H9 (cell line): ENCODE data around the gene TJAP1. TPM values are rescaled to one million over a fixed set of nuclear protein-coding genes. Genes with fewer than 3 reads are reported as not detected.
"Not testable (repeated sequence)": the region's sequence is repeated elsewhere in the genome, so short reads cannot be mapped to it uniquely, and the experiment has no call there.

ENCODE experiments used
- DNase-seq: peaks from one replicate; pipeline ENCODE4 v3.0.0-alpha.2; 2017
- H2AFZ ChIP-seq: one replicate; pipeline ENCODE4 v1.6.1; 2013; ENCODE audit warnings: mild to moderate bottlenecking, low read length, control low read depth, moderate library complexity
- H2AK5ac ChIP-seq: 2 replicates; pipeline ENCODE4 v1.6.1; 2013; ENCODE audit warnings: low read length, control low read depth, mixed read lengths; ENCODE audit not compliant: insufficient read length
- H2BK120ac ChIP-seq: one replicate; pipeline ENCODE4 v1.6.1; 2013; ENCODE audit warnings: low read depth, mild to moderate bottlenecking, low read length, control low read depth, inconsistent platforms; ENCODE audit not compliant: poor library complexity, severe bottlenecking
- H2BK12ac ChIP-seq: 2 replicates; pipeline ENCODE4 v1.6.1; 2013; ENCODE audit warnings: low read length, control low read depth, mixed read lengths, low read depth; ENCODE audit not compliant: insufficient read length
- H2BK15ac ChIP-seq: 2 replicates; pipeline ENCODE4 v1.6.1; 2013; ENCODE audit warnings: low read depth, low read length, control low read depth
- H2BK20ac ChIP-seq: one replicate; pipeline ENCODE4 v1.6.1; 2013; ENCODE audit warnings: low read depth, mild to moderate bottlenecking, low read length, control low read depth, inconsistent platforms; ENCODE audit not compliant: poor library complexity, severe bottlenecking
- H2BK5ac ChIP-seq: 2 replicates; pipeline ENCODE4 v1.6.1; 2013; ENCODE audit warnings: low read length, control low read depth, mixed read lengths; ENCODE audit not compliant: insufficient read length
- H3K14ac ChIP-seq: 2 replicates; pipeline ENCODE4 v1.6.1; 2013; ENCODE audit warnings: low read length, control low read depth; ENCODE audit not compliant: insufficient read depth
- H3K18ac ChIP-seq: 2 replicates; pipeline ENCODE4 v1.6.1; 2013; ENCODE audit warnings: low read depth, mild to moderate bottlenecking, mixed read lengths, low read length, control low read depth; ENCODE audit not compliant: insufficient read length
- H3K23ac ChIP-seq: 2 replicates; pipeline ENCODE4 v1.6.1; 2013; ENCODE audit warnings: low read length, control low read depth, mixed read lengths, low read depth; ENCODE audit not compliant: insufficient read length
- H3K23me2 ChIP-seq: 2 replicates; pipeline ENCODE4 v1.6.1; 2013; ENCODE audit warnings: low read depth, mild to moderate bottlenecking, mixed read lengths, low read length, control low read depth; ENCODE audit not compliant: insufficient read length, poor library complexity, severe bottlenecking
- H3K27ac ChIP-seq: 2 replicates; pipeline ENCODE4 v1.5.1; 2013; ENCODE audit warnings: low read length, control low read depth, mixed read lengths, low read depth; ENCODE audit not compliant: insufficient read length
- H3K27me3 ChIP-seq: 2 replicates; pipeline ENCODE4 v1.6.1; 2013; ENCODE audit warnings: low read length, control low read depth, inconsistent platforms; ENCODE audit not compliant: insufficient read depth
- H3K4ac ChIP-seq: 2 replicates; pipeline ENCODE4 v1.6.1; 2013; ENCODE audit warnings: low read depth, mild to moderate bottlenecking, control low read depth, inconsistent platforms, low read length, moderate library complexity
- H3K4me1 ChIP-seq: 2 replicates; pipeline ENCODE4 v1.6.1; 2013; ENCODE audit warnings: low read length, control low read depth, inconsistent platforms; ENCODE audit not compliant: insufficient read depth
- H3K4me2 ChIP-seq: 2 replicates; pipeline ENCODE4 v1.6.1; 2013; ENCODE audit warnings: low read length, control low read depth, mixed read lengths; ENCODE audit not compliant: insufficient read length, insufficient read depth
- H3K56ac ChIP-seq: 2 replicates; pipeline ENCODE4 v1.6.1; 2013; ENCODE audit warnings: low read depth, mild to moderate bottlenecking, mixed read lengths, low read length, control low read depth; ENCODE audit not compliant: insufficient read length
- H3K79me1 ChIP-seq: 2 replicates; pipeline ENCODE4 v1.6.1; 2013; ENCODE audit warnings: low read depth, mild to moderate bottlenecking, moderate library complexity, low read length, control low read depth, inconsistent platforms; ENCODE audit not compliant: insufficient read depth, poor library complexity, severe bottlenecking
- H3K79me2 ChIP-seq: 2 replicates; pipeline ENCODE4 v1.6.1; 2013; ENCODE audit warnings: low read length, control low read depth, inconsistent platforms; ENCODE audit not compliant: insufficient read depth
- H3K9ac ChIP-seq: 2 replicates; pipeline ENCODE4 v1.6.1; 2013; ENCODE audit warnings: low read length, control low read depth, mixed read lengths; ENCODE audit not compliant: insufficient read length; ENCODE audit errors: extremely low read depth
- H3K9me3 ChIP-seq: one replicate; pipeline ENCODE4 v1.6.1; 2013; ENCODE audit warnings: low read depth, low read length, inconsistent platforms; ENCODE audit not compliant: control insufficient read depth
- H3T11ph ChIP-seq: one replicate; pipeline ENCODE4 v1.6.1; 2013; ENCODE audit warnings: mild to moderate bottlenecking, low read length, control low read depth, inconsistent platforms
- H4K20me1 ChIP-seq: one replicate; pipeline ENCODE4 v1.6.1; 2013; ENCODE audit not compliant: control insufficient read depth, insufficient read length, insufficient read depth
- H4K5ac ChIP-seq: 2 replicates; pipeline ENCODE4 v1.6.1; 2013; ENCODE audit warnings: low read depth, mild to moderate bottlenecking, mixed read lengths, low read length, control low read depth; ENCODE audit not compliant: insufficient read length
- H4K8ac ChIP-seq: replicated peaks from 2 replicates; pipeline ENCODE4 v1.6.1; 2013; ENCODE audit warnings: low read length, control low read depth, mixed read lengths, low read depth; ENCODE audit not compliant: insufficient read length
- H4K91ac ChIP-seq: 2 replicates; pipeline ENCODE4 v1.6.1; 2013; ENCODE audit warnings: low read depth, mild to moderate bottlenecking, moderate library complexity, mixed read lengths, low read length, control low read depth; ENCODE audit not compliant: insufficient read length
- H3K27ac Mint-ChIP-seq, 3 experiments: 2 replicates in 2 of 3; 3 replicates in 1 of 3; pipeline ENCODE4 v1.8.0; 2020 to 2021; ENCODE audit warnings: mixed read lengths in 3 of 3, mild to moderate bottlenecking in 1 of 3, moderate library complexity in 1 of 3
- H3K27me3 Mint-ChIP-seq: 2 replicates; pipeline ENCODE4 v1.8.0; 2021; ENCODE audit warnings: low read depth, mild to moderate bottlenecking, moderate library complexity, mixed read lengths
- H3K36me3 Mint-ChIP-seq, 3 experiments: 2 replicates in 2 of 3; 3 replicates in 1 of 3; pipeline ENCODE4 v1.8.0; 2020 to 2021; ENCODE audit warnings: low read depth in 3 of 3, mixed read lengths in 3 of 3; ENCODE audit not compliant: insufficient read depth in 1 of 3
- H3K4me1 Mint-ChIP-seq, 2 experiments: 2 replicates each; pipeline ENCODE4 v1.8.0; 2020; ENCODE audit warnings: mixed read lengths in 2 of 2
- H3K4me3 Mint-ChIP-seq, 2 experiments: 2 replicates in 1 of 2; 3 replicates in 1 of 2; pipeline ENCODE4 v1.8.0; 2020 to 2021; ENCODE audit warnings: mild to moderate bottlenecking in 2 of 2, mixed read lengths in 2 of 2, moderate library complexity in 1 of 2
- H3K9me3 Mint-ChIP-seq, 2 experiments: 2 replicates in 1 of 2; 3 replicates in 1 of 2; pipeline ENCODE4 v1.8.0; 2020; ENCODE audit warnings: mild to moderate bottlenecking in 2 of 2, mixed read lengths in 2 of 2, moderate library complexity in 1 of 2
- WGBS: extraction: QIAGEN DNeasy Blood & Tissue Kit; methylation state at CpG from one replicate; pipeline ENCODE4 v1.1.7; 2013; ENCODE audit warnings: missing lambda C conversion rate, low lambda C conversion rate, mixed read lengths; ENCODE audit not compliant: insufficient read length; ENCODE audit errors: extremely low coverage; 5-methylcytosine and 5-hydroxymethylcytosine counted together
- total RNA-seq: library from RNA; stranded (reverse); gene quantifications from 2 replicates; pipeline ENCODE4 v1.2.1, GENCODE V29; 2021
- TF ChIP-seq, protein P1 (sequence below): fragments of 200-600 bp; sonication (generic); conservative IDR thresholded peaks from 3 replicates; pipeline ENCODE4 v1.8.0; 2021; ENCODE audit warnings: antibody characterized with exemption, mild to moderate bottlenecking

Gene TJAP1
- total RNA-seq, 1 experiment from 2014 or later: 45.1 TPM

DNA sequence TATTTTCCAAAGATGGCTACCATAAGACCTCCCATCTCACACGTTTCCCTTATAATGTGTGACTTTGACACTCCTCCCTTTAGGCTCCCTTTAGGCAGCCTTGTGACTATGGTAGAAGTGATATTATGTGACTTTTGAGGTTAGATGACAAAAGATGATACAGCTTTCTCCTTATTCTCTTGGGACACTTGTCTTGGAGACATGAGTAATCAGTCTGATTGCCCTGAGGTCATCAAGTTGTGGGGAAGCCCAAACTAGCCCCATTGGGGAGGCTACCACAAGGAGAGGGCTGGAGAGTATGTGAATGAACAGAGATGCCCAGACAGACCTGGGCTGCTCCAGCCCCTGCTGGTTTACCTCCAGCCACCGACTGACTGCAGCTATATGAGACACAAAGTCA lies 11.4 kb upstream of the TJAP1 start:
- H4K91ac ChIP-seq: no peak overlapping the region
- no peak overlapping the region for H2BK120ac ChIP-seq
- no peak overlapping the region for H4K8ac ChIP-seq
- TF ChIP-seq, protein P1, sequence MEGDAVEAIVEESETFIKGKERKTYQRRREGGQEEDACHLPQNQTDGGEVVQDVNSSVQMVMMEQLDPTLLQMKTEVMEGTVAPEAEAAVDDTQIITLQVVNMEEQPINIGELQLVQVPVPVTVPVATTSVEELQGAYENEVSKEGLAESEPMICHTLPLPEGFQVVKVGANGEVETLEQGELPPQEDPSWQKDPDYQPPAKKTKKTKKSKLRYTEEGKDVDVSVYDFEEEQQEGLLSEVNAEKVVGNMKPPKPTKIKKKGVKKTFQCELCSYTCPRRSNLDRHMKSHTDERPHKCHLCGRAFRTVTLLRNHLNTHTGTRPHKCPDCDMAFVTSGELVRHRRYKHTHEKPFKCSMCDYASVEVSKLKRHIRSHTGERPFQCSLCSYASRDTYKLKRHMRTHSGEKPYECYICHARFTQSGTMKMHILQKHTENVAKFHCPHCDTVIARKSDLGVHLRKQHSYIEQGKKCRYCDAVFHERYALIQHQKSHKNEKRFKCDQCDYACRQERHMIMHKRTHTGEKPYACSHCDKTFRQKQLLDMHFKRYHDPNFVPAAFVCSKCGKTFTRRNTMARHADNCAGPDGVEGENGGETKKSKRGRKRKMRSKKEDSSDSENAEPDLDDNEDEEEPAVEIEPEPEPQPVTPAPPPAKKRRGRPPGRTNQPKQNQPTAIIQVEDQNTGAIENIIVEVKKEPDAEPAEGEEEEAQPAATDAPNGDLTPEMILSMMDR: no peak
- H3K27ac ChIP-seq: no peak overlapping the region
- no peak overlapping the region for H2AK5ac ChIP-seq
- peaks cover 12 to 17% of the 10 kb centered on the region in 2 experiments for H3K4me1 Mint-ChIP-seq
- no peak overlapping the region for H3K4me3 Mint-ChIP-seq
- H3K4ac ChIP-seq: no peak overlapping the region
- no peak overlapping the region for H3K18ac ChIP-seq
- no peak overlapping the region for H2AFZ ChIP-seq
- H3K23me2 ChIP-seq: no peaks in the 10 kb centered on the region
- H2BK20ac ChIP-seq: no peak overlapping the region
- no peak overlapping the region for H3K9ac ChIP-seq
- WGBS: no CpG with 5 or more reads among the region's 2 CpGs
- no peaks in the 10 kb centered on the region for H3K9me3 Mint-ChIP-seq
- H3K79me1 ChIP-seq: no peaks in the 10 kb centered on the region
- H2BK12ac ChIP-seq: no peak overlapping the region
- H2BK5ac ChIP-seq: no peak overlapping the region
- no peak overlapping the region for H3K4me2 ChIP-seq
- no peaks in the 10 kb centered on the region for H3K36me3 Mint-ChIP-seq
- H2BK15ac ChIP-seq: no peak overlapping the region
- H3K27me3 Mint-ChIP-seq: peaks cover 15% of the 10 kb centered on the region
- H3K4me1 ChIP-seq: peaks cover 3% of the 10 kb centered on the region; the same call in 1 of the 2 replicates
- H3K27me3 ChIP-seq: no peaks in the 10 kb centered on the region
- no peaks in the 10 kb centered on the region for H3K9me3 ChIP-seq
- H3K79me2 ChIP-seq: no peaks in the 10 kb centered on the region
- H3K23ac ChIP-seq: no peak overlapping the region
- H3T11ph ChIP-seq: no peak overlapping the region
- no peak overlapping the region for H4K5ac ChIP-seq
- H3K14ac ChIP-seq: no peak overlapping the region
- no peak for DNase-seq
- H3K27ac Mint-ChIP-seq: no peak overlapping the region
- no peaks in the 10 kb centered on the region for H4K20me1 ChIP-seq
- H3K56ac ChIP-seq: no peak overlapping the region

DNA sequence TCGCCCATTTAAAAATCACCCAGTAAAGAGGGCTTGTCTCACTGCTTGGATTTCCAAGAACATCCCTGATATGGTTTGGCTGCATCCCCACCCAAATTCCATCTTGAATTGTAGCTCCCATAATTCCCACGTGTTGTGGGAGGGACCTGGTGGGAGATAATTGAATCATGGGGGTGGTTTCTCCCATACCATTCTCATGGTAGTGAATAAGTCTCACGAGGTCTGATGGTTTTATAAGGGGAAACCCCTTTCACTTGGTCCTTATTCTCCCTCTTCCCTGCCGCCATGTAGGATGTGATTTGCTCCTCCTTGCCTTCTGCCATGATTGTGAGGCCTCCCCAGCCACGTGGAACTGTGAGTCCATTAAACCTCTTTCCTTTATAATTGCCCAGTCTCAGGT lies 10.1 kb upstream of the TJAP1 start:
- H3K4me1 Mint-ChIP-seq: peaks cover 12 to 17% of the 10 kb centered on the region in 2 experiments
- not testable (repeated sequence) for H3K4me1 ChIP-seq, H3K56ac ChIP-seq, H3K14ac ChIP-seq, H4K91ac ChIP-seq, DNase-seq, H4K8ac ChIP-seq, H3K4ac ChIP-seq, H4K5ac ChIP-seq, H3K9me3 Mint-ChIP-seq, H3K4me2 ChIP-seq, H4K20me1 ChIP-seq, H3K23ac ChIP-seq, H3K4me3 Mint-ChIP-seq, H3K79me2 ChIP-seq, H2AFZ ChIP-seq, H3K79me1 ChIP-seq, H3K27me3 ChIP-seq, H3K27ac Mint-ChIP-seq, H2BK20ac ChIP-seq, H2BK12ac ChIP-seq, H3K27ac ChIP-seq, H2BK15ac ChIP-seq, H3T11ph ChIP-seq, H2AK5ac ChIP-seq, H3K23me2 ChIP-seq, H2BK120ac ChIP-seq, H3K9me3 ChIP-seq, H3K9ac ChIP-seq, H3K18ac ChIP-seq, H2BK5ac ChIP-seq, H3K36me3 Mint-ChIP-seq
- H3K27me3 Mint-ChIP-seq: peaks cover 11% of the 10 kb centered on the region
- no CpG with 5 or more reads among the region's 5 CpGs for WGBS
